HG02678 (cell line): ENCODE results near the gene SH3BP5L.
"Not testable (repeated sequence)": the region's sequence is repeated elsewhere in the genome, so short reads cannot be mapped to it uniquely, and the experiment has no call there.

Source experiments
- ATAC-seq: cut with Tn5 transposase; IDR thresholded peaks from one replicate; pipeline ENCODE4 v1.9.1; 2021; ENCODE audit warnings: mild to moderate bottlenecking, moderate library complexity; ENCODE audit not compliant: unreplicated experiment

SH3BP5L gene

GRCh38 chr1:248810727-248811513, 14.8 kb downstream of the SH3BP5L start:
- ATAC-seq = no peak

GRCh38 chr1:248810000-248810726, 15.6 kb downstream of the SH3BP5L start:
- ATAC-seq = no peak

- no peak for ATAC-seq
Measured at GRCh38 chr1:248808876-248809275, 16.8 kb downstream of the SH3BP5L start.

GRCh38 chr1:248807067-248807737, 18.5 kb downstream of the SH3BP5L start:
- peak; percentile 44 for ATAC-seq

- no peak for ATAC-seq
Measured at GRCh38 chr1:248805876-248806275, 19.8 kb downstream of the SH3BP5L start.

GRCh38 chr1:248804771-248805681, 20.7 kb downstream of the SH3BP5L start:
- peak; percentile 86 for ATAC-seq

- not testable (repeated sequence) for ATAC-seq
Measured at GRCh38 chr1:248803501-248803900, 22.2 kb downstream of the SH3BP5L start.

- ATAC-seq = no peak
Measured at GRCh38 chr1:248802454-248802853, 23.3 kb downstream of the SH3BP5L start.

- no peak for ATAC-seq
Measured at GRCh38 chr1:248800459-248800858, 25.3 kb downstream of the SH3BP5L start.

DNA sequence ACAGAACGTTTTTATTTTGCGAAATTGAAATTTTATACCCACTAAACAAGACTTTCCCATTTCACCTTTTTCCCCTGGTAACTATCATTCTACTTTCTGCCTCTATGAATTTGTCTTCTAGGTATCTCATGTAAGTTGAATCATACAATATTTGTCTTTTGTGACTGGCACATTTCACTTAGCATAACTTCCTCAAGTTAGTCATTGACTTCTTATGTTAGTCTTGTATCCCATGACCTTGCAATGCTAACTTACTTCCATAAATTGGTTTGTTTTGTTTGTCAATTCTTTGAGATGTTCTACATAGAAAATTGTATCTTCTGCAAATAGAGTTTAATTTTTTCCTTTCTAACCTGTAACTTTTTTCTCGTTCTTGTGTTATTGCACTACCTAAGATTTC, 26.9 kb downstream of the SH3BP5L start:
- no peak for ATAC-seq

GRCh38 chr1:248794663-248795062, 31.1 kb downstream of the SH3BP5L start:
- ATAC-seq = not testable (repeated sequence)

DNA sequence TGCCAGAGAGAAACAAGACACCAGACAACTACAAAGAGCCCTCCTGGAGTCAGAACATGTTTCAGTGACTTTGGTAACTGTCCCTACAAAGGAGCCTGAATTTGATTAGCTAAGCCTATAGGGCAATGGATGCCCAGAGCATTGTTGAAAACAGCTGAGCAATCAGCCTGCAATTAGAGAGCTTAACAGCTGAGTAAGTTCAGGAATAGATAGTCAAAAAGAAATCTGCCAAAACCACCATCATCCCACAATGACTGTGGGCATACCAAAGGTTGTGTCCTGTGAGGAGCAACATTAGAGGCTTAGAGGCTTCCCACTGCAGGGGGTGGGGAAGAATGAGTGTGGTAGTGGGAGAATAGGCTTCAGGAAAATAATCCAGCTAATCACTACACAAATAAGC, 32.1 kb downstream of the SH3BP5L start:
- peak; percentile 92 for ATAC-seq

DNA sequence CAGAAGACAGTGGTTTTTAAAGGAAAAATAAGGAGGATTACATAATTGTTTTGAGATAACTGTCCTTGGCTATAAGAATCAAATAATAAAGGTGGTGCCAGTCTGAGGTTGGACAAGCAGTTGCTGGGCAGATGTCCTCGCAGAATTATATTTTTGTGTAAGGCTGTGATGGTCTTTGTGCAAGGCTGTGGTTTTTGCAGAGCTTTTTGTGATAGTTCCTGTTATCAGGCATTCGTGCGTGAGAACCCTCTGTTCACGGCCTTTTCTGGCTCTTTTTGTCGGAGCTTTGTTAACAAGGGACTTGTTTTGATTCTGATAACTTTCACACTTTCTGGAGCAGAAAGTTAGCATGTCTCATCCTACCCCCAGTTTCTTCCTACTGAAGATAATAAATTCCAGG, 33.4 kb downstream of the SH3BP5L start:
- peak; percentile 43 for ATAC-seq

GRCh38 chr1:248791010-248791409, 34.7 kb downstream of the SH3BP5L start:
- ATAC-seq = no peak

DNA sequence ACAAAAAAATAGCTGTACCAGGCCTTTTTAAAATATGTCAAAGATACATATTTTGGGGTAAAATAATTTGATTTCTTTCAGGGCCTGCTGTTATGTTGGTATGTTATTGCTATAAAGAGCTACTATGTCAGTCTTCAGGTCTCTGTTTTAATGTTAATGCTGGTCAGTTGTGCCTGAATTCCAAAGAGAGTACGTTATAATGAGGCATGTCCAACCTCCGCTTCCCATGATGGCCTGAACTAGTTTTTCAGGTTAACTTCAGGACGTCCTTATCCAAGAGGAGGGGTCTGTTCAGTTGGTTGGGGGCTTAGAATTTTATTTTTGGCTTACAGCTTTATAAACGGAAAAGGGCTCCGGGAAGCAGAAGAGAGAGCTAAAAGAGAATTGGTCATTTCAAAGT, 35.3 kb downstream of the SH3BP5L start:
- ATAC-seq = no peak

DNA sequence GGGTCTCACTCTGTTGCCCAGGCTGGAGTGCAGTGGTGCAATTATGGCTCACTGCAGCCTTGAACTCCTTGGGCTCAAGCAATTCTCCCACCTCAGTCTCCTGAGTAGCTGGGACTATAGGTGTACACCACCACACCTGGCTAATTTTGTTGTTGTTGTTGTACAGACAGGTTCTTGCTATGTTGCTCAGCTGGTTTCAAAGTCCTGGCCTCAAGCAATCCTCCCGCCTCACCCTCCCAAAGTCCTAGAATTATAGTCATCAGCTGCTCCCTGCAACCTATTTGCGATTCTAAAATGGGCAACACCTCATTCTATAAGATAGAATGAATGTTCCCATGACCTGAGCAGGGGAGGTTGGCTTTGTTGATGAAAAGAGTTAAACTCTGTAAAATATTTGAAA, 36.4 kb downstream of the SH3BP5L start:
- ATAC-seq = not testable (repeated sequence)

- no peak for ATAC-seq
Measured at GRCh38 chr1:248788327-248788726, 37.4 kb downstream of the SH3BP5L start.

DNA sequence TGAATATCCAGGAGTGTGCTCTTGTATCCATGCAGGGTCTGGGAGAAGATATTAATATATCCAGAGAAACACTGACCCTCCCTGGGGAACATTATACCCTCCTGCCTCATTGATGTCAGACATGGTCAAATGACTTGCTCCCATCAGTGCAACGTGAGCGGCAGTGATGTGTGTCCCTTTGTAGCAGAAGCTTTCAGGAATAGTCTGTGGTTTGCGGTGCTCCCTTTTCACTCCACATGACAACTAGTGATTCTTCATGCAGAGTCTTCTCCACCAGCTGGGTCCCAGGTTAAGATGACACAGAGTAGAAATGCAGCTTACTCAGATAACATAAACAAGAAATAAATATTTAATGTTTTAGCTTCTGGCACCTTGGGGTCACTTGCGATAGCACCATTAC, 38.3 kb downstream of the SH3BP5L start:
- ATAC-seq = no peak

- peak; percentile 69 for ATAC-seq
Measured at GRCh38 chr1:248786156-248786555, 39.6 kb downstream of the SH3BP5L start.

GRCh38 chr1:248783367-248783766, 42.3 kb downstream of the SH3BP5L start:
- ATAC-seq = no peak
